RKO (cell line): Measurements from ENCODE around the gene CCNDBP1.
"Not testable (repeated sequence)": the region's sequence is repeated elsewhere in the genome, so short reads cannot be mapped to it uniquely, and the experiment has no call there.

Source experiments
- DNase-seq: peaks from one replicate; pipeline ENCODE4 v3.0.0-alpha.2; 2016; ENCODE audit warnings: low spot score

Gene CCNDBP1

DNA sequence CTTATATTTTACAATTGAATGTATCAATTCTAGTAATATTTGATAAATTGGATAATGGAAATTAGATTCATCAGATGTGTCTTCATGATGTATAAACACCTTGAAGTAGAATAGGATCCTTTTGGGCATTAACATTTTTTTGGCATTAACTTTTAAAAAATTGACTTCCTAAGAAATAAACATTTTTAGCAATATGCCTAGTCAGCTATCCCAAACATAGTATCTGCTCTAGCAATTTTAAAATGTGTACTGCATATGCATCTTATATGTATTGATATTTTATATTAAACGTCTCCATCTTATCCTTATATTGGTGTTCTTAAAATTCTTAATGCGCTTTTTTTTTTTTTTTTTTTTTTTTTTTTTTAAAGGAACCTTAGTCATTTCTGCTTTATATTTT is 8.5 kb downstream of the CCNDBP1 start:
- no peak for DNase-seq

DNA sequence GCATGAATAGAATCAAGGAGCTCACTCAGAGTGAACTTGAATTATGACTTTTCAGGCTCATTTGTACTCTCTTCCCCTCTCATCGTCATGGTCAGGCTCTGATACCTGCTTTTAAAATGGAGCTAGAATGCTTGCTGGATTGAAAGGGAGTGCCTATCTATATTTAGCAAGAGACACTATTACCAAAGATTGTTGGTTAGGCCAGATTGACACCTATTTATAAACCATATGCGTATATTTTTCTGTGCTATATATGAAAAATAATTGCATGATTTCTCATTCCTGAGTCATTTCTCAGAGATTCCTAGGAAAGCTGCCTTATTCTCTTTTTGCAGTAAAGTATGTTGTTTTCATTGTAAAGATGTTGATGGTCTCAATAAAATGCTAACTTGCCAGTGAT is 9.6 kb downstream of the CCNDBP1 start:
- no peak for DNase-seq

DNA sequence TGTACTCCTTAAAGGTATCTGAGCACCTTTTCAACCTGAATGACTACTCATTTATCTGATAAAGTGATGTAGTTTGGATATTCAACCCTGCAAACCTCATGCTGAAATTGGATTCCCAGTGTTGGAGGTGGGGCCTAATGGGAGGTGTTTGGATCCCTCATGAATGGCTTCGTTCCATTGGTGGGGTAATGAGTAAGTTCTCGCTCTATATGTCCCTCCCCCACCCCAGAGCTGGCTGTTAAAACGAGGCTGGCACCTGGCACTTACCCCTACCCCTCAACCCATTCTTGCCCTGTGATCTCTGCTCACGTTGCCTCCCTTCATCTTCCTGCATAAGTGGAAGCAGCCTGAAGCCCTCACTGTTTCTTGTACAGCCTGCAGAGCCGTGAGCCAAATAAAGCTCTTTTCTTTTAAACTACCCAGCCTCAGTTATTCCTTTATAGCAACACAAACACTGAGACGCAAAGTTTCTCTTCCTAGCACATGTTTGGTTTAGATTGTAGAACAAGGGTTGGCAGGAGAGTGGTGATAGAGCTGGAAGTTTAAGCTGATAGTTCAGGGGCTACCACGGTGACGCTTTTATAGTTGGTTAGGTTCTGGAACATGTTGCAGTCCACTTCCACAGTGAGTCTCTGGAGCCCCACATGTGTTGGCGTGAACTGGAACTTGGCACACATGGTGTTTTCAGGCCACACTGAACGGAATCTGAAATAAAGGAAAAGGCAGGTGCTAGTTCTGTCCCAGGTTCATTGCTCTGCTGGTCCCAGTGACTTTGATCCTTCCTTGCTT is 11.8 kb downstream of the CCNDBP1 start:
- DNase-seq: no peak

DNA sequence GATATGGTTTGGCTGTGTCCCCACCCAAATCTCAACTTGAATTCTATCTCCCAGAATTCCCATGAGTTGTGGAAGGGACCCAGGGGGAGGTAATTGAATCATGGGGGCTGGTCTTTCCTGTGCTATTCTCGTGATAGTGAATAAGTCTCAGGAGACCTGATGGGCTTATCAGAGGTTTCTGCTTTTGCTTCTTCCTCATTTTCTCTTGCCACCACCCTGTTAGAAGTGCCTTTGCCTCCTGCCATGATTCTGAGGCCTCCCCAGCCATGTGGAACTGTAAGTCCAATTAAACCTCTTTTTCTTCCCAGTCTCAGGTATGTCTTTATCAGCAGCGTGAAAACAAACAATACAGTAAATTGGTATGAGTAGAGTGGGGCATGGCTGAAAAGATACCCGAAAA is 12.6 kb downstream of the CCNDBP1 start:
- DNase-seq: not testable (repeated sequence)

DNA sequence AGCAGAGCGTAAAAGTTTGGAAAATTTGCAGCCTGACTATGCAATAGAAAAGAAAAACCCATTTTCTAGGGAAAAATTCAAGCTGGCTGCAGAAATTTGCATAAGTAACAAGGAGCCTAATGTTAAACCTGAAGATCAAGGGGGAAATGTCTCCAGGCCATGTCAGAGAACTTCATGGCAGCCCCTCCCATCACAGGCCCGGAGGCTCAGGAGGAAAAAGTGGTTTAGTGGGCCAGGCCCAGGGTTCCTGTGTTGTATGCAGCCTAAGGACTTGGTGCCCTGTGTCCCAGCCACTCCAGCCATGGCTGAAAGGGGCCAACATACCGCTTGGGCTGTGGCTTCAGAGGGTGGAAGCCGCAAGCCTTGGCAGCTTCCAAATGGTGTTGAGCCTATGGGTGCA is 13.4 kb downstream of the CCNDBP1 start:
- DNase-seq: not testable (repeated sequence)

DNA sequence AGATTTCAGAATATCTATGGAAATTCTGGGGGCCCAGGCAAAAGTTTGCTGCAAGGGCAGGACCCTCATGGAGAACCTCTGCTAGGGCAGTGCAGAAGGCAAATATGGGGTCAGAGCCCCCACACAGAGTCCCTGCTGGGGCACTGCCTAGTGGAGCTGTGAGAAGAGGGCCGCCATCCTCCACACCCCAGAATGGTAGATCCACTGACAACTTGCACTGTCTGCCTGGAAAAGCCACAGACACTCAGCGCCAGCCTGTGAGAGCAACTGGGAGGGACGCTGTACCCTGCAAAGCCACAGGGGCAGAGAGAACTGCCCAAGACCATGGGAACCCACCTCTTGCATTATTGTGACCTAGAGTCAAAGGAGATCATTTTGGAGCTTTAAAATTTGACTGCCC is 13.8 kb downstream of the CCNDBP1 start:
- DNase-seq: no peak

DNA sequence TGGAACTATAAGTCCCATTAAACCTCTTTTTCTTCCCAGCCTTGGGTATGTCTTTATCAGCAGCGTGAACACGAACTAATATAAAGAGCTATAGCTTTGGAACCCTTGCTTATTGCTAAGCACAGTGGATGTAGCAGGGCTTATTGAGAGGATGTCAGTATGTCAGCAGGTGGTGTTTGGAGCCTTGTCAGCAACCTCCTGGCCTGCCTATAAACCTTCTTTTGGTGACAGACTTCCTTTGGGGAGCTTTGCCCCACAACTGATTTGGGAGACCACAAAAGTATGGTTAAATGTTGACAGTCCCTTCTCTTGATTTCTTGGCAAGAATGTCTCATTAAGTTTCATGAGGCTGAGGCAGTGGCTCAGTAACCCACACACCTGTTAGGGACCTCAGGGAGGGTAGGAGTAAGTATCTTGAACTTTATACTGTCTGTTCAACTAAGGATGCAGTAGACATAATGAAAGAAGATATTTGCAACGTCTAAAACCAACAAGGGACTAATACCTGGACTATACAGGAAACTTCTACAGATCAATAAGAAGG is 14.8 kb downstream of the CCNDBP1 start:
- DNase-seq: no peak

DNA sequence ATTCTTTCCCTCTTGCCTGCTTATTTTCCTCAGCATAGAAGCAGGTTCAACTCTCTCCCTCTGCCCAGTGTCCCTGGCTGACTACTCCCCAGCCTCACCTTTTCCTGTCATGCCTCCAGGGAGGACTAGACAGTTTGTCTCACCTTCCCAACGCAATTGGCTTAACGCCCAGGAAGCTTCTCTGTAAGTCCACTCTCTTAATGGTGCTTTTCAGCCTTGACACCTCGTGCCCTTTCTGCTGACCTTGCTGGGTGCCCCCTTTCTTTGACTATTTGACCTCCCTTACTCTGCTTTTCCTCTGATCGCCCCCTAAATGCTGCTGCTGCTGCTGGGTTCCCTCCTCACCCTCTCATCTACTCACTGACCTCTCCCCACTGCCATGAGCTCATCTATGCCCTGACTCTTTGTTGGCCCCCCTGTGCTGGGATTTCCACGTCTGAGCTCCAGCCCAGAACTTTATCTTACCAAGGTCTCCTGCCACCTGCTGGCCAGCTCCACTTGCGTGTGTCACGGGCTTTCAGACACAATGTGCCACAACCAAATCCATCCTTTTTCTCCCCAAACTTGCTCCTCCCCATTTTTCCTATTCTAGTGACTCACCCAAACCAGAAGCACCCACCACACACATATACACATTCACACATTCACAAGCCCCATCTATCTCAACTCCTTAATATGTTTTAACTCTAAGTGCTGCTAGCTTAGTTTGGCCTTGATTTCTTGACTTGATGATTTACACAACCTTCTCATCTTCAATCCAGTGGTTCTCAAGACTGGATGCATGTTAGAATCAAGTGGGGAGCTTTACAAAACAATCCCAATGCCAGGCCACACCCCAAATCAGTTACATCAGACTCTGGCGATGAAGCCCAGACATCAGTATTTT is 19.1 kb downstream of the CCNDBP1 start:
- peak; percentile 72 for DNase-seq

DNA sequence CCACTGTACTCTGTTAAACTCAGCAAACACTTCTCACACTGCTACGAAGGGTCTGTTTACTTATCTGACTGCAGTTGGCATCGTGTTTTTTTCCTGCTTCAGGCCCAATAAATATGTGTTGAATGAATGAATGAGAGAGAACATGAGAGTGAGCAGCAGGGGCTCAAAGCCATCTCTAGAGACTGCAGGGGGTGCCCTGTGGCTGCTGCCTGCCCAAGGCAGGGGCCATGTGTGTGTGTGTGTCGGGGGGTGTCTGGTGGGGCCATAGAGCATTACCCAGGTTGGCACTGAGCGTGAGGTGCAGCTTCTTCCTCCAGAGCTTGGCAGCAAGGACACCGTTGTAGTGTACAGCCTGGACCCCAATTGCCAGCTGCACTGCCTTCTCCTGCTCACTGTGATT is 20.9 kb downstream of the CCNDBP1 start:
- DNase-seq: no peak

DNA sequence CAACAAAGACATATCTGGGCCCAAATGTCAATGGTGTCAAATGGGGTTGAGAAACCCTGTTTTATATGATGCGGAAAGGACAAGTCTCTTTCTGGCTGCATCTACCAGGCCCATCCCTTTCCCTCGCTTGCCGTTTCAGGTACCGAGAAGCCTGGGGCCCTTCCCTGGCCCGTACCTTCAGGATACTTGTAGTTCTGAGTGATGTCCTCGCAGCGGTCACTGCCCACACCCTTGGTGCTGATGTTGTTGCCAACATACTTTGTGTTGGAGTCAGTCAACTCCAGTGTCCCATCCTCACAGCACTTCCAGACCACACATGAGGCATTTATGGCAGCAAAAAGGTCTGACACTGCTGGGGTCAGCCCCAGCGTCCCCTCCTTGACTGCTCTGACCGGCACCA is 21.8 kb downstream of the CCNDBP1 start:
- DNase-seq: no peak

DNA sequence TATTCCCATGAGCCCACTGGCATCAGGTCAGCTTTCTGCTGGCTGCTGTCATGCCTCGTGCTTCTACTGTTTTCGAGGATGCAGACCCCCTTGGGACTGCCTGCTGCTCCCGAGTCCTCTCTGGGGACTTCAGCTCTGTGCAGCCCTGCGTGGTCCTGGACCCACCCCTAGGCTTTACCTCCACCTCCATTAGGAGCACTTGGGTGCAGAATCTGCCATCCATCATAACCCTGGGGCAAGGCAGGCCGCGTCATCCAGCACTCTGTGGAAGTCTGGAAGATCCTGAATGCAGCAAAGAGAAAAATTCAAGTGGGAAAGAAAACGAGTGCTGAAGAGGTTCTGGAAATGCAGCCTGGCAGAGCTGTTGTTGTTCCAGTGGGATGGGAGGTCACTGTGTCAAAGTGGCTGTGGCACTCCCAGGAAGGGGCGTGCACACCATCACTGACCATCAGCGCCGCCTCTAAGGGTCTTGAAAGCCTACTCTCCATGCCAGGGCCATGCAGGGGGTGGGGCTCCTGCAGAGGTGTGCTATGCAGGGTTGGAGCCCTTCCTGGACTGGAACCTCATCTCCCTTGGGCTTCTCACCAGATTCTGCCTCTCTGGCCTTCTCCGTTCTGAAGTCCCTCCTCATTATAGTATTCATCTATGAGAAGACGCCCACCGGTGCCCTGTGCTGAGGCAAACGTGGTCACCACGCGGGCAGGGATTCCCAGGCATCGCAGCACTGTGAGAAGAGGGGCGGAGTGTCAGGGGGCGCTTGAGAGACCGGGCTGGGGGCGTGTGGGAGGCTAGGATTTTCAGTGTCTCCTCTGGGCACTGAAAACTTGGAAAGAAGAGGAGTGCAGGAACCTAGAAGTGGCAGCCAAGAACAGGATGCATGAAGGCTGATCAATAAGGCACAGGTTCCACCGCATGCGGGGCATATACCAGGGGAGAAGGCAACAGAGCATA is 23.1 kb downstream of the CCNDBP1 start:
- DNase-seq: no peak

DNA sequence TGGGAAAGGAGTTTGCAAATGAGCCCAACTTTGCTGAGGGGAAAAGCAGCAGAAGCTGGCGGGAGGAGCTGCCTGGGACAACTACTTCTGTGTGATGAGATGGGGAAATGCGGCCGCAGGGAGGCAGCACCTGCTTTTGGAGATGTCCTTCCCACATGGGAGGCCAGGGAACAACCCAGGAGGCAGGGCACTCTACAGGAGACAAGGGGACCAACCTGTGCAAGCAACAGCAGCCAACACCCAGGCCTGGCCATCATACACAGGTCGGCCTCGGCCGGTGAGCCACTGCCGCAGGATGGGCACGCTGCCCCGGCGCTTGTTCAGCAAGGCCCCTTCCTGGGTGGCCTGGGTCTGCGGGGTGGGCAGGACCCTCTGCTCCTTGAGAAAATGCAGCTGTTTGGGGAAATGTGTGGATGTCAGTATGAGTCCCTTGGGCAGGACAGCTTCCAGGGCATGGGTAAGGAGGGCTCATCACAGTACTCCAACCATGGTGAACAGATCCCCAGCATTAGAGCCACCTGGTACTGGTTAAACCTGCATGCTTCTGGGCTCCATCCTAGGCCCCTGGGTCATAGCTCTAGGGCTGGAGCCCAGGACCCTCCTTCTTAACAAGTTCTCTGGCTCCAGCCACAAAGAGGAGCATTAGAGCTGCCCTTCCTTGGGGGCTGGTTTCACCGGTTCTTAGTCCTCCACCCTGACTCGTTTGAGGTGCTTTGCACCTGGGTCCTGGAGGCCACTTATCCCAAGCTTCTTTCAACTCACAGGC is 24.0 kb downstream of the CCNDBP1 start:
- no peak for DNase-seq

DNA sequence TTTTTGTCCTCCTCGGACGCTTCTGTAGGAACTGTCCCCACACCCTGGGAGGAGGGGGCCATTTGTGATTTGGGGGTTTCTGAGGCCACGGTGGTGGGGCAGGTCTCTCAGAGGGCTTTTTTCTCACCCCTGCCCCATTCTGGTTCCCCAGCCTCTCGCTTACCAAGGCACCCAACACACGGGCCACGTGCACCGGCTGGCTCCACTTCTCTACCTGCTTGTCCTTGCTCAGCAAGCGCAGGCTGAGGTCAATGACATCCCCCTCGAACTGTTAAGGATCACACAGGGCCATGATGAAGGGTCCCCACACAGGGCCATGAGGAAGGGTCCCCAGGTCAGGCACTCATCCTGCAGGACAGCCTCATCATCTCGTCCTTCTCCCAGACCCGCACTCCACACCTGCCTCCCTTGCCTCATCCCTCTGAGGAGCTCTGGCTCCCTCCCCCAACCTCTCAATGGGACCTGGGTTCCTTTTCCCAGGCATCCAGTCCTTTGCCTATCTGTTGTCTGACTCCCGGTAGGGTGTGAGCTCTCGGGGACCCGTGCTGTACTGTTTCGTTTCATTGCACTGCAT is 25.1 kb downstream of the CCNDBP1 start:
- DNase-seq: no peak

DNA sequence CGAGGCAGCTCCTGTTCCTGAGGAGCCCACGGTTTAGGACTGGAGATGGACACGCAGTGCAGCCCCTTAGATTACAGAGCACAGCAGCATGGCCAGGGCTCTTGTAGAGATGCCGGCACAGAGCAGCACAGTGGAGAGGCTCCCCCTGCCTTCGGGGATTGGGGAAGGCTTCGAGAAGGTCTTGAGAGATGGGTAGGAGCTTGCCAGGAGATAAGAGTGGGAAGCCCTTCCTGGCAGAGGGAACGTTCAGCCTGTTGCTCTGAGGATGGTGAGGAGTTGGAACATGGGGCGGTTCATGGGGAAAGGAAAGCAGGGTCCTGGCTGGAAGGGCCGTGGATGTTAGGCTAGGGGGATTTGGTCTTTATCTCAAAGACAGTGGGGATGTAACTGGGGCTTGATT is 25.6 kb downstream of the CCNDBP1 start:
- DNase-seq: no peak

DNA sequence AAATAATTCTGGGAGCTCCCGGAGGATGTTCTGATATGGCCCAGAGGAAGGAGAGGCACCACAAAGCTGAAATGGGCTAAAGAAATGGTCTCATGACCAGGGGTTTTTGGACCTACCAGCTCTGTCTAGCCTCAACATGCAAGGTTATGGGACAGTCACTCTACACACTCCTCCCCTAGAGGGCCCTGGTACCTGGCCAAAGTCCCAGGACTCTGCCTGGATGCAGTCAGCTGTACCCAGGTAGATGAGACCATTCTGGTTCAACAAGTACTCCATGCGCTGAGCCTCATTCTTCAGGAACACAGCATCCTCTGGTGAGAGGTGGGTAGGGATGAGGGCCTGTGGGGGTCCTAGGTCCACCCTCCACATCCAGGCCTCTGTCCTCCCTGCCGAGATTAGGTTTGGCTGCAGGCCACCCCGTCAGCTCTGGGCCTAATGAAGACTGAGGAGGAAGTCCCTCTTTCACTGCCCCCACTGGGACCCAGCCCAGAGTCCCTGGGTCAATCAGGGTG is 26.1 kb downstream of the CCNDBP1 start:
- DNase-seq: no peak

DNA sequence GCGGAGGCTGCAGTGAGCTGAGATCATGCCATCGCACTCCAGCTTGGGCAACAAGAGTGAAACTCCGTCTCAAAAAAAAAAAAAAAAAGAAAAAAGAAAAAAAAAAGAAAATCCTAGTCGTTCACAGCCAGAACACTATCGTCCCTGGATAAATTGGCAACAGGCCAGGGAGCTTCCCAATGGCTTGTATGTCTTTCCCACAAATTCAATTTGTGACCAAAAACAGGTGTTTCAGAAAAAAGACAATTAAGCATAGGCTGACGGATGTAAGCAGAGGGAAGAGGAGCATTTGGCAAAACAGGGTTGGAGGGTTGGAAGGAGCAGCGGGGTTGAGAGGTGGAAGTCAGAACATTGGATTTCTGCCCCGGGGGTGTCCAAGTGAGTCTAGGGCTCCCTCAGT is 27.1 kb downstream of the CCNDBP1 start:
- DNase-seq: no peak

DNA sequence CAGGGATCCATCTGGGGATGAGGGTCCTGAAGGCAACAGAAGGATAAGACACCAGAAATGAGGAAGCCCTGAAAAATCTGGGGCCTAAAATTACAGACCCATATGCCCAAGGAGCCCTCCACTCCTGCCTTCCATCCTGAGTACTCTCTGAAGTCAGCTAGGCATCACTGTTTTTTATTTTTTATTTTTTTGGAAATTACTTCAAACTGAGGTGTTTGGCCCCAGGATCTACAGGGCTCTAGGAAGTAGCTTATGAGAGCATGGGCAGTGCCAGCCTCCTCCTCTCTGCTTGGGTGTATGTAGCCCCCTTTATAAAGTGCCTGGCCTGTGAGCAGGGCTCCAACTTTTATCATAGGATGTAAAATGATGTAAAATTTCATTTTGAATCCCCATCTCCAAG is 27.7 kb downstream of the CCNDBP1 start:
- DNase-seq: no peak

DNA sequence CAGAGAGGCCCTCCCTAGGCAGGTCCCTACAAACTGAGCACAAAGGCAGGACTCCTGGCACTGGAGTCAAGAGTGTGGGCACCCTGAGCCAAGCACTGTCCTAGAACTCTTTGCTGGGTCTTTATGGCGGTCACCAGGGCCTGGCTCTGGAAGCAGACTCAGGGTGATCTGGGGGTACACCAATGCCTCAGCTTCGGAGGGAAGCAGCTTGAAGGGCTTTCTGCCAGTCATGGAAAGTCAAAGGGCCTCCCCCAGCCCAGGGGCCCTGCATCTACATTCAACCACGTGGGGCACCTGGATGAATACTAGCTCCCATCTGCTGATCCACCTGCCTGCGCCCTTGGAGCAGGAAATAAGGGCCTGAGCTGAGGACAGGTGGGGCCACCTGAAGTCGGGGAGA is 28.3 kb downstream of the CCNDBP1 start:
- DNase-seq: no peak

DNA sequence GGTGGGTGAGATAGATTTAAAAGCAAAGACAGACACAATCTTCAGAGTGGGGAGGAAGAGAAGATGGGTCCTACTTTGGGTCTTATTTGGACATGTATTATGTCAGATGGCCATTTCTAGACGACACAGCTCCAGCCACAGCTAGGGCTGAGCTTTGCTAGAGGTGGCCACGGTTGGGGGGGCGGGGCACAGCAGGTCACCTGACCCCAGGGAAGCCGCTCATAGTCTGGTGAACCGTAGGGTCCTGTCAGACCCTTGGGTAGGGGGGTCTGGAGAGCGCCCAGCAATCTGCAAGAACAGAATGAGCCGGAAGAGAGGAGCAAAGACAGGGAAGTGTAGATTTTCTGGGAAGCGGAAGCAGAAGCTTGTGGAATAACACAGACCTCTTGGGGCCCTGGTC is 29.0 kb downstream of the CCNDBP1 start:
- DNase-seq: no peak

DNA sequence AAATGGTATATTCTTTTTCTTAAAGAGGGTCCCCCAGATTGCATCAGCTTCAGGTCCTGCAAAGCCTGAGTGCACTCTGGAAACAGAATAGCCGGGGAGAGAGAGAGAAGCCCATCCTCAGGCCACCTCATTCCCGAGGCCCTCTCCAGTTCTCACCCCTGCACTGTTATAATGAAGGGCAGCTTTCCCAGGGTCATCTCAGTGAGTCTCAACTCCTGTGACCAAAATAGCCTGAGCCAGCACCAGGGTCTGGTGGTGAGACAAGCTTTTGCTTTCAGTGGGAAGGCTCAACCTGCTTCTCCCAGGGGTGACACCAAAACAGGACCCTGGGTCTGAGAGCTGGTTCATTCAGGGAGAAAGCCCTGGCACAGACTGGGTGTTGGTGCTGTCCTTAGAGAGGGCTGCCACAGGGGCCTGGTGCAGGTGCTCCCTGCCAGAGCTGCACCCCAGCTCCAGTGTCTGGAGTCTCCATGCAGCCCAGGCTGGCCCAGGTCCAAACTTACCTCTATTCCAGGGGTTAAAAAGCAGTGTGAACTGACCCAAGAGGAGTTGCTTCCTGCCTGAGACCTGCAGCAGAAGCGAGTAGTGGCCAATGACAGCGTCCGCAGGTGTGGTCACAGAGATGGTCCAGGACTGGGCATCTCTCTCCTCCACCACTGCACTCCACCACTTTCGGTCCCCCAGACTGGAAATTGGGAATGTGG is 29.5 kb downstream of the CCNDBP1 start:
- no peak for DNase-seq
